ENCODE data around the gene GTPBP1.

The GTPBP1 gene

DNA sequence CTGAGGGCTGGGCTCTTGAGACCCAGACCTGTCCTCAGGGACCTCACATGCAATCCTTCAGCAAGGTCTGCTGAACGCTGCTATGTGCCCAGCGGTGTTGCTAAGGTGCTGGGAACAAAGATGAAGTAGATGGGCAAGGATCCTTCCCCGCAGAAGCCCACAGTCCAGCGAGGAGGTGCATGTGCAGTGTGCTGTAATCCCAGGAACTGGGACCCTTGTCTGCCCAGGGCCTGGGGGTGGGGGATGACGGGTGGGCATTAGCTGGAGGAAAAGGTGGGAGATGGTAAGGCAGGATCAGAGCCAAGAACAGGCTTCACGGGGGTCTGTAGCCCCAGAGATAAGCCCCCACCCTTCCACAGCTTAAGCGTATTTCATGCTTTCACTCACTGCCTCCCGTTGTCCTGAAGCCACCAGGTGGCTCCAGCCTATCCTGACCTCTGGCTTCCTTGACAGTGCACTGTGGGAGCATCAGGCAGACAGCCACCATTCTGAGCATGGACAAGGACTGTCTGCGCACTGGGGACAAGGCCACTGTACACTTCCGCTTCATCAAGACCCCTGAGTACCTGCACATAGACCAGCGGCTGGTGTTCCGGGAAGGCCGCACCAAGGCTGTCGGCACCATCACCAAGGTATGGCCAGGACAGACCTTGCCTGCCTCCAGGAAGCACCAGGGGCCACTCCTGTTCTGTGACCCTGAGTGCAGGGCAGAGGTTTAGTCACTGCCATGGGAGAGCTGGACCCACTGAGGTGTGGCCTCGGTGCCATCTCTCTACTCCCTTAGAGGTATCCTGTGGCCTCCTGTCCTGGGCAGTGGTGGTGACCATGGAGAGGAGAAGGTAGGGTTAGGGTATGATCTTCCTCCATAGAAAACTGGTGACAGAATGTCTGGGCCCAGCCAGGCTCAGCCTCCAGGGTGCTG is 22.0 kb downstream of the GTPBP1 start:
- DNase-seq: no peak

- no peak for DNase-seq
Observed at GRCh38 chr22:38728871-38729796, 23.4 kb downstream of the GTPBP1 start.

GRCh38 chr22:38729946-38730345 is 24.2 kb downstream of the GTPBP1 start:
- DNase-seq: no peak

- DNase-seq: no peak
Observed at GRCh38 chr22:38730411-38730871, 24.7 kb downstream of the GTPBP1 start.

DNA sequence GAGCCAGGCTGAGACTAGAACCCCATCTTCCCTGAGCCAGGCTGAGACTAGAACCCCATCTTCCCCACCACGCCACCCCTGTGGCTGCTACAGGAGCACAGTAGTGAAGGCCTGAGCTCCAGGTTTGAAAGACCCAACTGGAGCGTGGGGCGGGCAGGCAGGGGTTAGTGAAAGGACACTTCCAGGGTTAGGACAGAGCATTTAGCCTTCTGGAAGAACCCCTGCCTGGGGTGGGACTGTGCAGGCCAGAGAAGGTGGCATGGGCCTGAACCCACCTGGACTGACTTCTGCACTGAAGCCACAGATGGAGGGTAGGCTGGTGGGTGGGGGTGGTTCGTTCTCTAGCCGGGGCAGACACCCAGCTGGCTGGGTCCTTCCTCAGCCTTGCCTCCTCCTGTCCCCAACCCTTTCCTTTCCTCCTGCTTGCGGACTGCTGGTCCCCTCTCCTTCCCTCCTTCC is 26.0 kb downstream of the GTPBP1 start:
- no peak for DNase-seq

DNA sequence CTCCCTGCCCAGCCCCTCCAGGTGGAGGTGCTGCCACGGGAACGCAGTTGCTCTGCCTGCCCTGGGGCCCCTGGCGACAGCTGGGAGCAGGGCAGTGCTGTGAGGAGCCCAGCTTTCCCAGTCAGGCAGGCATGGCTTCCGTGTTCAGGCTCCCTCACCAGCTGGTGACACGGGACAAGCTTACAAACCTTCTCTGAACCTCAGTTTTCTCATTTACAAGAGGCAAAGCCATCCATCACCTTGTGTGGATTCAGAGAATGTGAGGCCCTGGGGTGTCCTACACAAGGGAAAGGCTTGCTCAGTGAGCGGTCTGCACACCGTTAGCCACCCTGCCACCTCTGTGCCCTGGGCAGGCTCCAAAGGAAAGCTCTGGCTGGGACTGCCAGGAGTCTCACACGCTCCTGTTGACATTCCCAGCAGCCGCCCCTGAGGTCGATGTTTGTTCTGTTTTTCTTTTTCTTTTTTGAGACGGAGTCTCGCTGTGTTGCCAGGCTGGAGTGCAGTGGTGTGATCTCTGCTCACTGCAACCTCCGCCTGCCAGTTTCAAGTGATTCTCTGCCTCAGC is 26.6 kb downstream of the GTPBP1 start:
- DNase-seq: no peak

DNA sequence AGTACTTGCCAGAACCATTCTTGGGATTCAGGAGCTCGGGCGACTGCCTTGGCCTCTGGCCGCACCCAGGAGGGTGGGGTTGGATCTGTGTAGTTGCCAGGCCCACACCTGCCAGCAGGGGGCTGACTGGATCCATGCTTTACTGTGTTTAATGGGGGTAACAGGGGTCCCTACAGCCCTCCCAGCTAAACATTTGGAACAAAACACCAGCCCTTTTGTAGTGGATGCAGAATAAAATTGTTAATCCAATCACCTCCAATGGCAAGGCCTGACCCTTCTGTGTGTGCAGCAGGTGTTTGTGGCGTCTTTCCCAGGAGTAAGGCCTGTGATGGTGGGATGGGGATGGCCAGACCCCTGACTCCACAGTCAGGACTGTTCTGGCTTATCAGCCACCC is 27.6 kb downstream of the GTPBP1 start:
- peak; percentile 56 for DNase-seq

DNA sequence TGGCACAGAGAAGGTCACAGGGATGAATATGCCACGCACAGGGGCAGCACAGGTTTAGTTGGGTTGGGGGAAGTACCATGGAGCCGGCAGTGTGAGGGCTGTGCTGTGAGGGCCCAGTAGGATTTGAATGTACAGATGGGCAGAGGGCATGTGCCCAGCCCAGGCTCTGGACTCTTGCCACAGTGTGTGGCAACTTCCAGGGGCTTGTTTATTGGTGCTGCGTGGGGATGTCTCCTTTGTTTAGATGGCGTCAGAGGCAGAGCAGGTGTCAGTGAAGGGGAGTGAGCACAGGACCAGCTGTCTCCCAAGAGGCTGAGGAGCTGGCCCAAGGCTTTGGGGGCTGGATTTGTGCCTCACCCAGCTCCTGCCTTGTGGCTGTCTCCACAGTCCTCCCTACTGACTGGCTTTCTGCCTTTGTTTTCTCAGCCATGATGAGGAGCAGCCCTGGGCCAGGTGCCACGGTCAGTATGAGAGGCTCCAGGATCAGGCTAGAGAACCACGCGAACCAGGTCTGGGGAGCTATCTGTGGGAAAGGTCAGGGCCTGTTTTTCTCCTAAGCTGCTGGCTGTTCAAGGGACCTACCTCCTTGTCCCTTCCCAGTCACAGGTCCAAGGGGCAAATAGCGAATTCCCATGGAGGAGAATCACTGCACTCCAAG is 28.1 kb downstream of the GTPBP1 start:
- no peak for DNase-seq

DNA sequence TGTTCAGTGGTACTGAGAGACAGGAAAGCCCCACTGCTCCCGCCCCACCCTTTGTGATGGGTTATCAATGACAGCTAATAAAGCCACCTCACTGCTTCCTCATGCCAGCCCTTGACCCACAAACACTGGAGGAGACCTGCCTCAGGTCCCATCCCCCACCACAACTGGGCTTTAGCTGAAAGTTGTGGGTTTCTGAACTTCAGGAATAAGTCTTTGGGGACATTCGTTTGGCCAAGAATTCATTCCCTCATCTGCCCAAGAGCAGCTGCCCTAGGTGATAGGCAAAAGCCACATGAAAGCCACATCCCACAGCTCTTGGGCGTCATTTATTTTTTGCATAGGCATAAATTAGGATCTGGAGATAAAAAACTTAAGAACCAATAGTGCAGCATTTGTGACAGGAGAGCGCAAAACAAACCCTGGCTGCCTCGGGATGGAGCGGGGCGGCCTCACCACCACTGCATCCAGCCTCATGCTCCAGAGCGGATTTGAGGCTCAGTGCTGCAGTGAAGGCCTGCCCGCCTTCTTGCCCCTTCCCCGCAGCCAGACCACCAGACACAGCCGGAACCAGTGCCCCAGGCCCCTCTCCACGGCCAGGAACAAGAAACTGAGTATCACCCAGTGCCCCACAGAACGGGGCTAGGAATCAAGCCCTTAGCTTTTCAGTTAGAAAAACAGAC is 28.8 kb downstream of the GTPBP1 start:
- DNase-seq: no peak

DNA sequence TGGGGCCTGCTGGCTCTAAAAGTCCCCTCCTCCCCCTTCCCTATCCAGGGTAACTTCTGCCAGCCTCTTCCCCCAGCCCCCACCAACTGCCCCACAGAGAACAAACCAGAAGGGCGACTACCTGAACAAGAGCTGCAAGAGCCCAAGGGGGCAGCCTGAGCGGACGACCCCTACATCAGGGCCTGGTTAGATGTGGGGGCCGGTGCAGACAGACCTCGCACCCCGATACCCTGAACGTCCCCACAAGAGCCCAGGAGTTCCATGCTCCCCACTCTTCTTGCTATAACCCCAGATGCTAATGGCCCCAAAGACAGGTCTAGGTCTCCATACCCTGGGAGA is 29.4 kb downstream of the GTPBP1 start:
- DNase-seq: no peak

- no peak for DNase-seq
Observed at GRCh38 chr22:38735465-38736256, 29.9 kb downstream of the GTPBP1 start.

GRCh38 chr22:38736257-38736570 is 30.5 kb downstream of the GTPBP1 start:
- DNase-seq: no peak

DNA sequence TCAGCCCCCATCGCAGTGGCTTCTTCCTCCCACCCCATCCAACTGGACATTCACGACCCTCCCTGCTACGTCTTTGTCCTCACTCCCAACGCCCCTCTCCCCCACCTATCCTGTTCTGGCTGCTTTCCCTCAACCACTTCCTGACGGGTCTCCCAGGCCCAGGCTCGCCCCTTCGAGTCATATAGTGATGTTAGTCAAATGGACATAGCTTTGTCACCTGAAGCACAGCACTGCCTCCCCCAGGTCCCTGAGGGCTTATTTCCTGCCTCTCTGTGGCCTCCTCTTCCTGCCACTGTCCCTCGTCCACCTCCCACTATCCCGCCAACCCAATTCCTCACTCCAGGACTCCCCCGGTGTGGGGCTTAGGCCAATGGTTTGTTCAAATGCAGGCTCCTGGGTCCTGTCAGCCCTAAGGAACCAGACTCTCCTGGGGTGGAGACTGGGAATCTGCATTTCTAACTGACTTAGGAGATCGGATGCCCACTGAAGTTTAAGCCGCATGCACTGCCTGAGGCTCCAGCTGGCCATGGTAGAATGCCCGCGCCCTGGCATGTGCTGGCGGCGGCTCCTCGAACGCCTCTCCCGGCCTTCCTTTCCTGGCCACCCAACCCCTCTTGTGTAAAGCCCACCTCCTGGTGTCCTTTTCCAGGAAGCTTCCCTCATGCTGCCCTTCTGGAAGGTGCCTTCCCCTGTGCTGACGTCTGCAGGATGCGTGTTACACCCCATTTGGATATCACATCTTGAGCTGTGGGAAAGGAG is 31.7 kb downstream of the GTPBP1 start:
- no peak for DNase-seq

DNA sequence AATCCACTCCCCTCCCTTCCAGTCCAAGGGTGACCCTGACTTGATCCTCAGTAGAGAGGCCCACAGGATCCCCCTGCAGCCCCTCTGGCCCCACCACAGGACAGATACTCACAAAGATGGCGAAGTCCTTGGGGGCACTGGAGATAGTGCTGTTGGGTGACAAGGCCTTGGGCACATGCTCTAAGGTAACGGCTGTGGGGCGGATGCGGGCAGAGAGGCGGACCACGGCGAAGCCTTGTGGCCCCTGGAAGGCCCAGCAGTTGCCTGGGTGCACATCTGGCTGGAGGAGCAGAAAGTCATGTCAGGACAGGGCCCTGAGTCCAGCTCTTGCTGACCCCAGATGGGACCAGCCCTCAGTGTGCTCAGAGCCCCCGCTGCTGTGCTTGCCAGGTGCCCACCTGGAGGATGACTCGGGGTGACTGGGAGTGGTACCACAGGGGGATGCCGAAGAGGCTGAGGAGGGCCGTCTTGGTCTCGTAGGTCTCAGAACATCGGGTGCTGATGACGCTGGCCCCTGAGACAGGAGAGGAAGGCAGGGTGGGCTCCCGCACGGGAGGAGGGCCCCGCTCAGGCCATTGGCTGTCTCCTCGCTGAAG is 32.8 kb downstream of the GTPBP1 start:
- DNase-seq: no peak

- no peak for DNase-seq
Observed at GRCh38 chr22:38739300-38740055, 33.7 kb downstream of the GTPBP1 start.

DNA sequence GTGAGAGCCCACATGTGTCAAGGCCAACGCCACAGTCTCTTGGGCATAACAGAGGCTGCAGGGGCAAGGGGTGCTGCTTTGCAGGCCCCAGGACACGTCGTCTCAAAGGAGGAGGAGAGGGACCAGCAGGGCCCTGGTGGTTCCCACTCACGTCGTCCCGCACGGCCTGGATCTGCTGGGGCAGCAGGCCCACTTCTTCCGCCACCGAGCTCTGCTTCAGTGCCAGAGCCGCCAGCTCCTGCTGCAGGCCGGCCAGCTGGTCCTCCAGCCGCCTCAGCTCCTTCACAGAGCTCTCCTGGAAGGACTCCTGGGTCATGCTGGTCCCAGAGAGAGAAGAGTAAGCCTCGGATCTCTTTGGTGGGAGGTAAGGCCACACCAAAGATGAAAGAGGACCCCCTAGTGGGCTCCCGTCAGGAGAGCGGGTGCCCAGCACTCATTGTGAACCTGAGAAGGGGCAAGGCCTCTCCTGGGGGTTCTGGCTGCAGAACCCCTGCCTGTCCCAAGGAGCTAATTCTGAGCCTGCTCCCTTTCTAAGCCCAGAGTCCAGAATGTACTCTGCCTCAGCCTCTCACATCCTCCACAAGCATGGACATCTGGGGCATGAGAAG is 34.5 kb downstream of the GTPBP1 start:
- no peak for DNase-seq

DNA sequence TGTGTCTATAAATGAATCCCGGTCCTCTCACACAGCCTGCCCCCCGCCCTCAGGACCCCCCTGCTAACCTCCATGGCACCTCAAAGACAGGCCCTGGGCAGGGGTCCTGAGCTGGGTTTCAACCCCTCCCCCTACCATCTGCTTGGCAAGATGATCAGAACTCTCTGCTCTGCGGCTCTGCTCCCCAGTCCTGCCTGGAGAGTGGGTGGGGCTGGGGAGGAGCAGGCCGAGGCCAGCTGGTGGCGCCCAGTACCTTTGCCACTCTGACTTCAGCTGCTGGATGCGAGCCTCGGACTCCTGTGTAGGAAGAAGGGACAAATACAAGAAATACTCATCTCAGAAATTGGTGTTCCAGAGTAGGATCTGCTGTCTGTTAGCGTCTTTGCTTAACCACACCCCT is 35.0 kb downstream of the GTPBP1 start:
- DNase-seq: no peak

GRCh38 chr22:38741166-38741565 is 35.4 kb downstream of the GTPBP1 start:
- no peak for DNase-seq

DNA sequence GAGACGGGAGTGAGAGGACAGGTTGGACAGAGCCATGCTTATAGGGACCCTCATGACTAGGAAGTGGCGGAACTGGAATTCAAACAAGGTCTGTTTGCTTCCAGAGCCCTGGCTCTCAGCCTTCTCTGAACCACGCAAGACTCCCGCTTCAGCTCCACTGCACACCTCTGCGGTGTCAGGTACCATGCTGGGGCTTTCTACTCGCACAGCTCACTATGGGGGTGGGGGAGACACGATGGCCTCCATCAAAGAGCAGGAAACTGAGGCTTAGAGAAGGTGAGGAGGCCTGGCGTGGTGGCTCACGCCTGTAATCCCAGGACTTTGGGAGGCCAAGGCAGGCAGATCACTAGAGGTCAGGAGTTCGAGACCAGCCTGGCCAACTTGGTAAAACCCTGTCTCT is 35.8 kb downstream of the GTPBP1 start:
- DNase-seq: no peak

Data from activated CD4-positive, alpha-beta T cell treated with anti-CD3 and anti-CD28 coated beads, Interleukin-2, amount 50 U/mL, for 1 hour (primary cell).